Nucleus accumbens (tissue), 56 donors: ENCODE results near the gene KDELR3.
A peak's percentile ranks its signal among the peaks of the same experiment; 100 is the strongest.

Source experiments
- DNase-seq, 56 donors: peaks; one replicate each; lab custom pipeline; 2025; lab: John Stamatoyannopoulos, UW

Gene KDELR3

GRCh38 chr22:38505541-38506117 lies 37.7 kb downstream of the KDELR3 start:
- peak in 51 of 56 donors; percentile 24 to 97 (median 78) for DNase-seq

DNA sequence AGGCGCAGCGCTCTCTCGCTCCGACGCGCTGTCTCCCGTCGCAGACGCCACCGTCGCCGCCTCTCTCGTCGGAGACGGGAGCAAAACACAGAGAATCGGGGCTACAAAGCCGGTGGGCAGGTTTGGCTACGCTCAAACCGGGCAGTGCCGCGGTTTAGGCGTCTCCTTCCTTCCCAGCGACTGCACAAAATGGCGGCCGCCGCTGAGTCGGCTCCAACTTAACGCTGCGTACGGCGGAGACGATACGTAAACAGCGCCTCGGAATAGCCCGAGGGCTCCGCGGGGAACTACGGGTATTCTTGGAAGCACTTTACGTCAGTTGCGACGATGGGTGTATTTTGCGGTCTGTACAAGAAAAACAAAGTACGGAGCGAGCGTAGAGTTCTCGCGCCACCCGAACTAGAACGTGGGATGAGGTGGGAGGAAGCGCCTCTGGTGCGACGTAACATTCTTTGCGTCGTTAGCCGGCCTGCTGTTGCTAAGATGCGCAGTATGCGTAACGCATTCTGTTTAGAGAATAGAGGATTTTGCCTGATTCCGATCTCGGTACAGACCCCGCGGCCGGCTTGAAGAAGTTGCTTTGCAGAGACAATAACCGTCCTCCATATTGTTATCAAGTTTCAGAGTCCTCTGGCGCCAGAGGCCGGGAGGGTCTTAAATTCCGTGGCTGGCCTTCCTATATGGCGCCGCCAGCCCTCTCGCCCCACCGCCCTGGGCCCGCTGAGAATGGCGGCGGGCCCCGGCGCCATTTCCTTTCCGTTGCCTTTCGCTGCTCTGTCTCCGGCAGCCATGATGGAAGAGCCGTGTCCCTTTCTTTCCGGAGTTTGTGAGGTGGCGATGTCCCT lies 38.4 kb downstream of the KDELR3 start, which contains the start of gene DDX17:
TSS of gene DDX17 (minus strand) at position 194 of the 845 bp plus-strand sequence.
- peak; percentile 72 to 99 (median 94) for DNase-seq

DNA sequence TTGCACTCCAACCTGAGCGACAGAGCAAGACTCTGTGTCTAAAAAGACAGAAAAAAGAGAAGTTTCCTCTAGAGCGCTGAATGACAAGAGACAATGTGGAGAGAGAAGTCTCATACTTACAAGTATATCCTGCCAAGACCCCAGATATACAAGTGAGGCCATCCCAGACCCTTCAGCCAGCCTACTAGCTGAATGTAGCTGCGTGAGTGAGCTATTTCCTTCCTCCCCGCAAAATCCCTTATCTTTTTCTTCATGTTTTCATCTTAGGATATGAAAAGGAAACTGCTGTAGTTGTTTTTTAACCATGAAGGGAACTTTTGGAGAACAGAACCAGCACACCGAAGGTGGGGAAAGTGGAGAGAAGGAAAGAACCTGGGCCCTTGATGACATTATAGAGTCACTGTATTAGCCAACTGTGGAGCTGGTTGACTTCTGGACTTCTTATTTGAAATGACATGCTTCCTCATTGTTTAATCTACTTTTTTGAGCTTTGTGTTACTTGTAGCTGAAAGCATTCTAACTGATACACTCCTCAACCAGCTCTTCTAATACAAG lies 42.6 kb downstream of the KDELR3 start:
- no peak for DNase-seq

GRCh38 chr22:38513063-38513462 lies 45.2 kb downstream of the KDELR3 start:
- no peak for DNase-seq

GRCh38 chr22:38518620-38519019 lies 50.7 kb downstream of the KDELR3 start:
- DNase-seq, result no peak

GRCh38 chr22:38519453-38520250 lies 51.8 kb downstream of the KDELR3 start:
- peak in 9 of 56 donors; percentile 11 to 66 (median 30) for DNase-seq

- no peak for DNase-seq
These were observed 55.1 kb downstream of the KDELR3 start for GRCh38 chr22:38523029-38523428.

DNA sequence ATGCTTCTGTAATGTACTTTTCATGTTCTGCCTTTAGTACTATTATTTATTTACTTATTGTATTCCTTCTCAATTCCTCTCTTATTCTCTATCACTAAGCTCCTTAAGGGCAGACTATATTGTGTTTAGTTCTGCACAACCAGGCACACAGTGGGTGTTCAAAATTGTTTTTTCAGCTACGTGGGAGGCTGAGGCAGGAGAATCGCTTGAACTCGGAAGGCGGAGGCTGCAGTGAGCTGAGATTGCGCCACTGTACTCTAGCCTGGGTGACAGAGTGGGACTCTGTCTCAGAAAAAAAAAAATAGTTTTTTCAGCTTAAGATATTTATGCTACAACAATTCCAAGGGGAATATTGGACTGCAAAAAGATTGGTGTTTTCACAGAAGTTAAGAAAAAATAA lies 55.6 kb downstream of the KDELR3 start:
- DNase-seq, result no peak

DNA sequence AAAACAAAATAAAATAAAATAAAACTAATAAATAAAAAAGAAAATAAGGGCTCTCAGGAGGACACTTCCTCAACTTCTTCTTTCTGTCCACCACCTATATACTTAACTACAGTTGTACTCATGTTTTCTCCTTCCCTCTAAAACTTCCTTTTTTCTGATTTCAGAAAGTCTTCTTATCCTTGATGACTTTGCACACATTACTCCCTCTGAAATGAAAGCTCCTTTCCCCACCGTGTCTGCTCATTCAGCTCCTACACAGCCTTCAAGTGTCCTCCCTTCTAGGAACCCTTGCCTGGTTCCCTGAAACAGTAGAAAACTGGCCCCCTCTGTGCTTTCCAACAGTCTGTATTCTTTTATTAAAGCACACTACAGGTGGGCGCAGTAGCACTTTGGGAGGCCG lies 56.5 kb downstream of the KDELR3 start:
- DNase-seq, result no peak

- DNase-seq, result no peak
These were observed 63.5 kb downstream of the KDELR3 start for GRCh38 chr22:38531251-38531938.
